Activated CD8-positive, alpha-beta memory T cell treated with anti-CD3 and anti-CD28 coated beads for 4 hours (primary cell): ENCODE data around the gene AK2.
"Not testable (repeated sequence)": the region's sequence is repeated elsewhere in the genome, so short reads cannot be mapped to it uniquely, and the experiment has no call there.

Source experiments
- DNase-seq, 2 donors: peaks; one replicate each; pipeline ENCODE4 v3.0.0-alpha.2; 2020; ENCODE audit warnings: low read depth in 2 of 2

The AK2 gene

GRCh38 chr1:33001282-33001681 lies 35.4 kb downstream of the AK2 start:
- no peak for DNase-seq

- no peak for DNase-seq
Measured at GRCh38 chr1:33000427-33001026, 36.2 kb downstream of the AK2 start.

GRCh38 chr1:32998997-32999396 lies 37.7 kb downstream of the AK2 start:
- DNase-seq = no peak

- no peak for DNase-seq
Measured at GRCh38 chr1:32998064-32998463, 38.6 kb downstream of the AK2 start.

- DNase-seq = no peak
Measured at GRCh38 chr1:32997381-32997891, 39.2 kb downstream of the AK2 start.

GRCh38 chr1:32993324-32993636 lies 43.4 kb downstream of the AK2 start:
- DNase-seq = not testable (repeated sequence)

GRCh38 chr1:32992489-32993323 lies 44.0 kb downstream of the AK2 start:
- peak in 1 of 2 donors; percentile 5 for DNase-seq

GRCh38 chr1:32991819-32992488 lies 44.7 kb downstream of the AK2 start:
- DNase-seq = no peak

- DNase-seq = no peak
Measured at GRCh38 chr1:32991386-32991785, 45.3 kb downstream of the AK2 start.

- no peak for DNase-seq
Measured at GRCh38 chr1:32990887-32991286, 45.8 kb downstream of the AK2 start.

GRCh38 chr1:32989160-32990050 lies 47.3 kb downstream of the AK2 start:
- no peak for DNase-seq

- no peak for DNase-seq
Measured at GRCh38 chr1:32988665-32989064, 48.0 kb downstream of the AK2 start.

GRCh38 chr1:32985226-32985625 lies 51.5 kb downstream of the AK2 start:
- no peak for DNase-seq

GRCh38 chr1:32984455-32985171 lies 52.1 kb downstream of the AK2 start:
- peak in 1 of 2 donors; percentile 7 for DNase-seq

- no peak for DNase-seq
Measured at GRCh38 chr1:32984090-32984454, 52.6 kb downstream of the AK2 start.

- DNase-seq = no peak
Measured at GRCh38 chr1:32983020-32983419, 53.7 kb downstream of the AK2 start.

GRCh38 chr1:32981003-32981901 lies 55.4 kb downstream of the AK2 start:
- DNase-seq = peak; percentile 31 to 50

GRCh38 chr1:32980080-32980479 lies 56.6 kb downstream of the AK2 start:
- no peak for DNase-seq

- DNase-seq = no peak
Measured at GRCh38 chr1:32978854-32979253, 57.8 kb downstream of the AK2 start.

GRCh38 chr1:32977546-32978087 lies 59.1 kb downstream of the AK2 start:
- DNase-seq = no peak
